GM21619 (cell line): Measurements from ENCODE around the gene TPSD1.
"Not testable (repeated sequence)": the region's sequence is repeated elsewhere in the genome, so short reads cannot be mapped to it uniquely, and the experiment has no call there.

ENCODE experiments used
- ATAC-seq: cut with Tn5 transposase; IDR thresholded peaks from one replicate; pipeline ENCODE4 v1.9.1; 2021; ENCODE audit not compliant: unreplicated experiment

TPSD1 gene

DNA sequence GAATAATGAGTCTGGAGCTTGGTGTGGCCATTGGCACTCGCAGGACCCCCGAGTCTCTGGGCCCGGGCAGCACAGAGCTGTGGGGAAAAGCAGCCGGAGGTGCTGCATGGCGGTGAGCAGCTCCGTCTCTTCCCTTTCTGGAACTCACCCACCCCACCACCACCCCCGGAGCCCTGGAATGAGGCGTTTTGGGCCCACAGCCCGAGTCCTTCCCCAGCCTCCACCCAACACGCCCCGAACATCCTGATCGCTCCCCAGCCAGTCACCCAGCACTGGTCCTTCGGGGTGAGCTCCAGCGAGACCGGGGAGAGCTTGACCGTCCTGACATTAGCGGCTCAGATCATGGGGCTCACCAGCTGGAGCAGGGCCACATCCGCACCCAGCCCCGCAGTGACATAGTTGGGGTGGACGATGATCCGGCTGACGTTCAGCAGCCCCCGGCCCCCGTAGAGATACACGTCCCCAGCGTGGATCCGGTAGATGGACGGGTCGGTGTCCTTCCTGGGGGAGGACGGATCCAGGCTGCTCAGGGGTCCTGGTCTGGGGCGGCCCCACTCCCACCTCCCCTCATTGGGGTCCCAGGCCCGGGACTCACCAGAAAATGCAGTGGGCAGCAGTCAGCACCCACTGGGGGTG is 6.5 kb downstream of the TPSD1 start:
- no peak for ATAC-seq

- no peak for ATAC-seq
Measured at GRCh38 chr16:1262846-1263221, 7.0 kb downstream of the TPSD1 start.

GRCh38 chr16:1263591-1264344 is 7.9 kb downstream of the TPSD1 start:
- no peak for ATAC-seq

GRCh38 chr16:1264345-1265089 is 8.6 kb downstream of the TPSD1 start:
- no peak for ATAC-seq

GRCh38 chr16:1265090-1265630 is 9.3 kb downstream of the TPSD1 start:
- ATAC-seq, result no peak

DNA sequence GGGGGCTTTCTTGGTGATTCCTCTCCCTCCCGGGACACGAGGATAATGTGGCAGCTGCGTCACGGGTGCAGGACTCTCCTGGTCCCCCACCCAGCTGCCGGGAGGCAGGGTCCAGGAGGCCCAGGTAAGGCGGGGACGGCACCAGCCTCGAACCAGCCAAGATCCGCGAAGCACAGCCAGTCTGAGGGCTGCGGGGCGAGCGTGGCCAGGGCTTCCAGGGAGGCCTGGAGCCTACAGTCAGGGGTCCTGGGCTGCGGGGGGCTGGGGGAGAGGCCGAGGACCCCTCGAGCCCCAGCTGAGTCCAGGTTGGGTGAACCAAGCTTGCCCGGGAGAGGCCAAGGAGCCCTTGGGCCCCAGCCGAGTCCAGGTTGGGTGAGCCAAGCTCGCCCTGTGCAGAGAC is 10.0 kb downstream of the TPSD1 start:
- ATAC-seq, result no peak

DNA sequence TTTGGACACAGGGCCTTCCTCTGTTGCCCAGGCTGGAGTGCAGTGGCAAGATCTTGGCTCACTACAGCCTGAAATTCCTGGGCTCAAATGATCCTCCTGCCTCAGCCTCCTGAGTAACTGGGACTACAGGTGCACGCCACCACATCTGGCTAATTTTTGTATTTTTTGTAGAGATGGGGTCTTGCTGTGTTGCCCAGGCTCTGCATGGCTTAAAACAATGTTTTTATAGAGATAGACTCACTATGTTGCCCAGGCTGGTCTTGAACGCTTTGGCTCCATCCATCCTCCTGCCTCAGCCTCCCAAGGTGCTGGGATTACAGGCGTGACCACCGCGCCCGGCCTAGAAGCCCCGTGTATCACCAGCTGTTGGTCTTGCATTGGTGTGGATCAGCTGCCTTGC is 13.5 kb downstream of the TPSD1 start:
- ATAC-seq, result not testable (repeated sequence)

DNA sequence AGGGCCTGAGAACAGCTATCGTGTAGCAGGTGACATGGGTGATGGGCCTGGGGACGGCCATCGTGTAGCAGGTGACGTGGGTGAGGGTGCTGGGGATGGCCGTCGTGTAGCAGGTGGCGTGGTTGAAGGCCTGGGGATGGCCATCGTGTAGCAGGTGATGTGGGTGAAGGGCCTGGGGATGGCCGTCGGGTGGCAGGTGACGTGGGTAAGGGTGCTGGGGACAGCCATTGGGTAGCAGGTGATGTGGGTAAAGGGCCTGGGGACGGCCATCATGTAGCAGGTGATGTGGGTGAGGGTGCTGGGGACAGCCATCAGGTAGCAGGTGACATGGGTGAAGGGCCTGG is 15.5 kb downstream of the TPSD1 start:
- ATAC-seq, result no peak

GRCh38 chr16:1271724-1272413 is 16.0 kb downstream of the TPSD1 start:
- ATAC-seq, result not testable (repeated sequence)

- ATAC-seq, result no peak
Measured at GRCh38 chr16:1272453-1273198, 16.8 kb downstream of the TPSD1 start.

DNA sequence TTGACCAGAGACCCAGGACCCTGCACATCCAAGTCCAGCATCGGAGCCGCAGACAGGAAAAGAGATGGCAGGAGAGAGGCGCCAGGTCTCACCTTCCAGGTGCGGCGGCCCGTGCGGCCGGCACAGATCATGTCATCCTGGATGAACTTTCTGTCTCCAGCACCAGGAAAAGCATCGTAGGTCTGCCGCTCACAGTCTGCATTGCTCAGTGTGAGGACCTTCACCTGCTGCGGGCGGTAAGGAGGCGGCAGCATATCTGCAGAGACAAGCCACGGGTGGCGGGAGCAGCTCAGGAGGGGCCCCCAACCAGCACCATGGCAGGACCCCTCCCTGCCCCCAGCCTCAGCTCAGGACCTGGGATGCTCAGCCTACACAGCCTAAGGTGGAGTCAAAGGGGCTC is 17.9 kb downstream of the TPSD1 start:
- ATAC-seq, result no peak

DNA sequence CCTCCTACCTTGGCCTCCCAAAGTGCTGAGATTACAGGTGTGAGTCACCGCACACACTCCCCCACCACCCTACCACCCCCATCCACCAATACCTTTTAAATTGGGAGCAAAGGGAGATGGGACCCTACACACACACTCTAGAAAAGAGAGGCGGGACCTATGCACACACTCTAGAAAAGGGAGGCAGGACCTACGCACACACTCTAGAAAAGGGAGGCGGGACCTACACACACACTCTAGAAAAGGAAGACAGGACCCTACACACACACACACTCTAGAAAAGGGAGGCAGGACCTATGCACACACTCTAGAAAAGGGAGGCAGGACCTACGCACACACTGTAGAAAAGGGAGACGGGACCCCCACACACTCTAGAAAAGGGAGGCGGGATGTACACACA is 18.9 kb downstream of the TPSD1 start:
- ATAC-seq, result no peak

DNA sequence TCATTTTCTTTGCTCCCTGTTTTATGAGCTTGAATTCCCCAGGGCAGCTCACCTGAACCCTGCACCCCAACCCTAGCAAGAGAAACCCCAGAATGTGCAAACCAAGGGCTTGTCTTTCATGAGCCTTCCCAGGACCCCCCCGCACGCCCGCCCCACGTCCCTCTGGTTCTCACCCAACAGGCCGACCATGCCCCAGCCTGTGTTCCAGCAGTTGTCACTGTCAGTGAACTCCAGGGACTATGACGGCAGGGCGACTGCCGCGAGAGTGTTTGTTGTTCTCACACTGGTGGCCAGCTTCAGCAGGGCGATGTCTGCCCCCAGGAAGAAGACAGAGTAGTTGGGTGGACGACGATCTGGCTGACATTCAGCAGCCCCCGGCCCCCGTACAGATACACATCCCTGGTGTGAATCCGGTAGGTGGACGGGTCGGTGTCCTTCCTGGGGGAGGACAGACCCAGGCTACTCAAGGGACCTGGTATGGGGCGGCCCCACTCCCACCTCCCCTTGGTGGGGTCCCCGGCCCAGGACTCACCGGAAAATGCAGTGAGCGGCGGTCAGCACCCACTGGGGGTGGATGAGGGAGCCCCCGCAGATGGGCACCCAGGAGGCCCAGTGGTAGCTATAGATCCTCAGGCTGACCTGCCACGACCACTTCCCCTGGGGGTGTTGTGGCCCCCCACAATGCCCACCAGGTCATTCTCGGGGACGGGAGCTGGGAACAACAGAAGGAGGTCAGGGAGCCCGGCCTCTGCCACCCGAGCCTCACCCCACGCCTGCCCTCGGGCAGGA is 20.1 kb downstream of the TPSD1 start:
- ATAC-seq, result no peak

DNA sequence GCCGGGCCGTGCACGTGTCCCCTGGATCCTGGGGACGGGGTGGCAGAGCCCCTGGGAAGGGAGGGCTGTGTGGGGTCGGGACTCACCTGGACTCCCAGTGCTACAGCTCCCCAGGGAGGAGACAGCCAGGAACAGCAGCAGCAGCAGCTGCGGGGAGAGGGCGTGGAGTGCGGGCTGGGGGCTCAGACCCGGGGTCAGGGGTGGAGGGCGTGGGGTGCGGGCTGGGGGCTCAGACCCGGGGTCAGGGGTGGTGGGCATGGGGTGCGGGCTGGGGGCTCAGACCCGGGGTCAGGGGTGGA is 20.7 kb downstream of the TPSD1 start:
- ATAC-seq, result no peak

- no peak for ATAC-seq
Measured at GRCh38 chr16:1277151-1277598, 21.3 kb downstream of the TPSD1 start.

GRCh38 chr16:1277617-1278282 is 21.9 kb downstream of the TPSD1 start:
- ATAC-seq, result no peak

GRCh38 chr16:1278477-1278876 is 22.6 kb downstream of the TPSD1 start:
- ATAC-seq, result no peak

DNA sequence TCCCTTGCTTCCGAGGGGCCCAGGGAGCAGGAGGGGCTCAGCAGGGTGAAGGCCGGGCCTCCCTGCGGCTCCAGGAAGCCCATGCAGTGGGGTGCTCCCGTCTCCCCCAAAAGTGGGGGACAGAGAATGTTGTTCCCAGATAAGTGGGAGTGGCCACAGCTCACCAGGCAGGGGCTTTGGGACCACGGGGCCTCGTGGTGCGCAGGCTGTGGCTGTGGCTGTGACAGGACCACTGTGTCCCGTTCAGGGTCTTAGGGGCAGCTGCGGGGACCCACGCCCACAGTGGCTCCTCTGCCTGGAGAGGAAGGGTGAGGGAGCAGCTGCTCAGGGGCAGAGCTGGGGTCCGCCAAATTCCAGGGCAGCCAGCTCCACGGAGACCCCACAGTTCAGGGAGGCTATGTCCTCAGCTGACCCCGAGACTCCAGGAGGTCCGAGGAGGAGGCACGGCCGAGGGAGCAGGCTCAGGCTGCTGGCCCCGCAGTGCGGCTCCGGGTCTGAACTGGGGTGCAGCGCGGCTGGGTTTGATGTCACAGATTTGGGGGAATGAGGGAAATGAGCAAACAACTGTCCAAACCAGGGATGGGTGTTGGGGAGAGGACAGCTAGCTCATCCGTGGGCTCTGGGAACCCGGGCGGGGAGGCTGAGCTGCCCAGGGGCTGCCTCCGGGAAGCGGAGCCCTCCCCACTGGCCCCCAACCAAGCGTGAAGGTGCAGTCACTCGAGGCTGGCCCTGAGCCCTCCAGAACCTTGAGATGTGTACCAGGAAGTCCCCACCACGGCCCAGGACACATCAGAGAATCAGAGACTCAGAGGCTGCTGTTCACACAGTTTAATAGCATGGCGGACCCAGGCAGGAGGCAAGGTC is 23.4 kb downstream of the TPSD1 start:
- ATAC-seq, result no peak
